ENCODE measurements around the gene POLRMT. TPM values are rescaled to one million over a fixed set of nuclear protein-coding genes. Genes with fewer than 3 reads are reported as not detected.
"Not testable (repeated sequence)": the region's sequence is repeated elsewhere in the genome, so short reads cannot be mapped to it uniquely, and the experiment has no call there.

Gene POLRMT
- total RNA-seq, 1 donor, result 50.9 TPM

DNA sequence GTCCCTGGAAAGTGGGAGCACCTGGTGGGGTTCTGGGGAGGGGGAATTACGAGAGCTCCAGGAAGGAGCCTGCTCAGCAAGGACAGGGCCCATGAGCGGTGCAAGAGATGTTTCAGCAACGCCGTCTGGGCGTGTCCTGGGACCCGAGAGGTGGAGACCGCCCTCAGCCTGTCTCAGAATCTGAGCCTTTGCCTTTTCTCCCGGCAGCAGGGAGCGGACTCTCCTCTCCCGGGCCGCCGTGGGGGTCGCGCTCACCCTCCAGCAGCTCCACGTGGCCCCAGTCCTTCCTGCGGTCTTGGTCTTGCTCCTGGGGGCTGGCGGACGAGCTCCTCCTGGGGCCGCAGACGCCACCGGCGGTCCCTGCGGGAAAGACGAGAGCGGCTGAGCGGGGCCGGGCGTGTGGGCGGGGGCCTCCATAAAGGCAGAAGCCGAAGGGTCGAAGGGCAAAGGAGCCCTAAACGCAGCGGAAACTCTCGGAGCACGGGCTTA lies 714 bp downstream of the POLRMT start:
- DNase-seq (ENCODE audit: low read depth in 2 of 3, low spot score in 2 of 3), result no peak

GRCh38 chr19:629961-630714 lies 3.2 kb downstream of the POLRMT start:
- no peak for DNase-seq (ENCODE audit: low read depth in 2 of 3, low spot score in 2 of 3)

GRCh38 chr19:629515-629914 lies 3.8 kb downstream of the POLRMT start:
- DNase-seq (ENCODE audit: low read depth in 2 of 3, low spot score in 2 of 3), result not testable (repeated sequence)

GRCh38 chr19:628168-628567 lies 5.2 kb downstream of the POLRMT start:
- DNase-seq (ENCODE audit: low read depth in 2 of 3, low spot score in 2 of 3), result no peak

- not testable (repeated sequence) for DNase-seq (ENCODE audit: low read depth in 2 of 3, low spot score in 2 of 3)
Measured at GRCh38 chr19:626566-626965, 6.8 kb downstream of the POLRMT start.

DNA sequence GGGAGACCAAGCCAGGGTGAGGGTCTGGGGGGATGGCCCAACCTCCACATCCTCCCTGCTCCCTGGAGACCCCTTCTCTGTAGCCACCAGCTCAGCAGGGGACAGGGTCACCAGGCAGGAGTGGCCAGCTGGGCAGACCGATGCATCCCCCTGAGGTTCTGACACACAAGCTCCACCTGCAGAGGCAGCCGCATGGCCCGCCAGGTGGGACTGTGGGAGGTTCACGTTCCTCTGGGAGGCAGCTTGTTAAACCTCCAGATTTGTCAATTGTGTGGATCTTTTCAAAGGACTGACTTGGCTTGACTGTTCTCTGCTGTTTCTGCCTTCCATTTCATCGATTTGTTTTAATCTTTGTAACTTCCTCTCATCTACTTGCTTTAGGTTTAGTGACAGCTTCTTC lies 8.1 kb downstream of the POLRMT start:
- no peak for DNase-seq (ENCODE audit: low read depth in 2 of 3, low spot score in 2 of 3)

GRCh38 chr19:624433-625109 lies 8.8 kb downstream of the POLRMT start:
- no peak for DNase-seq (ENCODE audit: low read depth in 2 of 3, low spot score in 2 of 3)

DNA sequence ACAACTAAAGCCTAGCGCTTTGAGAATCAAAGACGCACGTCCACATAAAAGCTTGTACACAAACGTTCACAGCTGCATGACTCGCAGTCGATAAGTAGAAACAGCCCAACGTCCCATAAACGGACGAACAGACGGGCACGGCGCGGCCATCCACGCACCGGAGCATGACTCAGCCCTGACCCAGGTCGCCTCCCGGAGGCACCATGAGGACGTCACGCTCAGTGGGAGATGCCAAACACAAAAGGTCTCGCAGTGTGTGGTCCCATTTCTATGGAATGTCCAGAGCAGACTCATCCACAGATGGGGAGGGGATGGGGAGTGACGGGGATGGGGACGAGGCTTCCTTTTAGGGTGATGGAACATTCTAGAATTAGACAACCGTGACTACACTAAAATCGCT lies 9.4 kb downstream of the POLRMT start:
- DNase-seq (ENCODE audit: low read depth in 2 of 3, low spot score in 2 of 3), result no peak

DNA sequence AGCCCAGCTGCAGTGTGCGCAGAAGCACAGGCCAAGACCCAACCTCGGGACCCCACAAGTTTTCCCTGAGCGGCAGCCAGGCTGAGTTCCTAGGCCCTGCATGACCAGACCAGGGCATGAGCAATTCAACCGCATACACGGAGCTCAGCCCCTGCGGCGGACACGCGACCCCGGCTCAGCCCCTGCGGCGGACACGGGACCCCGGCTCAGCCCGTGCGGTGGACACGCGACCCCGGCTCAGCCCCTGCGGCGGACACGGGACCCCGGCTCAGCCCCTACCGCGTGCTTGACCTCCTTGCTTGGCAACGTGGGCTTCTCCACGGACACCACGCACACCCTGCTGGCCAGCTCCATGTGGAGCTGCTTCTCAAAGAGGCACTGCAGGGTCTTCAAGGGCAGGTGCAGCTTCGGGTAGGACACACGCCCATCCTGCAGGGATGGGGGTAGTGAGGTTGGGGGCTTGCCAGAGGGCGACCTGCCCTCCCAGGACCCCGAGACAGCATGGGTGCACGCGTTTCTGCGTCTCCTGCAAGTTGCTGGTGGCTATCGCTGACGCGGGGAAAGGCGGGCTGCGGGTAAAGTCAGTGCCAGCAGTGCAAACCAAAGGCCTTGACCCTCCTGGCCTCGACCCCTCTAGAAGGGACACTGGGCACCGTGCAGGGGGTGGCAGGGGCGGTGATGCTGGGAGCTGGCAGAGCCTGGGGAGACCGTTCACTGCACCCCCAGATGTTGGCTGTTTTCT lies 10.0 kb downstream of the POLRMT start:
- DNase-seq (ENCODE audit: low read depth in 2 of 3, low spot score in 2 of 3), result no peak

DNA sequence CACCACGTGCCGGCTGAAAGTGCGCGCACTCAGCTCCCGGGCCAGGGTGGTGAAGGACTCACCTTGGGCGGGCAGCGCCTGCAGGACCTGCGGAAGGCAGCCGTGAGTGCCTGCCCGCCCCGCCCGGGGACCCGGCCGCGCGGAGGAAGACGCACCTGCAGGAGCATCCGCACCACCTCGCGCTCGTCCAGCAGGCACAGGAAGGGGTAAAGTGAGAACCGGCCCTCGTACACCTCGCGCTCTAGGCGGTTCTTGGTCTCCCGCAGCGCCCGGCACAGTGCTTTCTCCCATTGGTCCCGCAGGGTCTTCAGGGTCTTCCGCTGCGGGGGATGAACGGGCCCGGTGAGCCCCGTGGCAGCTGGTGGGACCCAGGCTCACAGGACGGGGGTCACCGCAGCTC lies 10.7 kb downstream of the POLRMT start:
- DNase-seq (ENCODE audit: low read depth in 2 of 3, low spot score in 2 of 3), result no peak

DNA sequence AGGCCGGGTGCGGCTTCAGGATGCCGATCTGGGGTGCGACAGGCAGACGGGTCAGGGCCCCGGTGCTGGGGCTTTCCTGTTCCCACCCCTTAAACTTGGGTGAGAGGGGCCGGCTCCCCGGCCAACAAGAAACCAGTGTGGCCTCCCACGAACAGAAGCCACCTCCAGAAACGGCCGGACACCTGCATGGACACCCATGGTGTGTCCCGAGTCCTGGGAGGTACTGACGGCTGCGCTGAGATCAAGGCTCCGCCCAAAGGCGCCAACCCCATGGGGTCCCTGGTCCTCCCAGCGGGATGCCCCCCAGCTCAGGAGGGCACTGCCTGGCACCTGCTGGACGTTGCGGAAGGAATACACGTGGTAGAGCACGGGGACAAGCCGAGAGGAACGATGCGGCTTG lies 11.5 kb downstream of the POLRMT start:
- no peak for DNase-seq (ENCODE audit: low read depth in 2 of 3, low spot score in 2 of 3)

DNA sequence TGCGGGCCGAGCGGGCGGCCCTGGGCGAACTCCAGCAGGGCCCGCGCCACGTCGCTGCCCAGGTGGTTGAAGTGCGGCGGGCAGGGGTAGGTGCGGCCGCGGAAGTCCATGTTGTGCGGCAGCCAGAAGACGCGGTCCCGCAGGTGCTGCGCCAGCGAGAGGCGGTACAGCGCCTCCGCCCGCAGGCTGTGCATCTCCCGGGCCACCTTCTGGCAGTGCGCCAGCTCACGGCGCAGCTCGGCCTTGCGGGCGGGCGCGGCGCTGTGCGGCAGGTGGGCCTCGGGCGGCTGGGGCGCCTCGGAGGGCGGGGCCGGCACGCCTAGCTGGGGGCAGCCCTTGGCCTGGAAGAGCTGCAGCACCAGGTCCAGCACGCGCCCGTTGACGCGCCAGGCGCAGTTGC lies 12.1 kb downstream of the POLRMT start:
- not testable (repeated sequence) for DNase-seq (ENCODE audit: low read depth in 2 of 3, low spot score in 2 of 3)

- DNase-seq (ENCODE audit: low read depth in 2 of 3, low spot score in 2 of 3), result no peak
Measured at GRCh38 chr19:620166-620862, 13.0 kb downstream of the POLRMT start.

GRCh38 chr19:619286-620002 lies 13.9 kb downstream of the POLRMT start:
- DNase-seq (ENCODE audit: low read depth in 2 of 3, low spot score in 2 of 3), result no peak

- no peak for DNase-seq (ENCODE audit: low read depth in 2 of 3, low spot score in 2 of 3)
Measured at GRCh38 chr19:618674-619285, 14.6 kb downstream of the POLRMT start.

GRCh38 chr19:618247-618619 lies 15.1 kb downstream of the POLRMT start:
- DNase-seq (ENCODE audit: low read depth in 2 of 3, low spot score in 2 of 3), result no peak

DNA sequence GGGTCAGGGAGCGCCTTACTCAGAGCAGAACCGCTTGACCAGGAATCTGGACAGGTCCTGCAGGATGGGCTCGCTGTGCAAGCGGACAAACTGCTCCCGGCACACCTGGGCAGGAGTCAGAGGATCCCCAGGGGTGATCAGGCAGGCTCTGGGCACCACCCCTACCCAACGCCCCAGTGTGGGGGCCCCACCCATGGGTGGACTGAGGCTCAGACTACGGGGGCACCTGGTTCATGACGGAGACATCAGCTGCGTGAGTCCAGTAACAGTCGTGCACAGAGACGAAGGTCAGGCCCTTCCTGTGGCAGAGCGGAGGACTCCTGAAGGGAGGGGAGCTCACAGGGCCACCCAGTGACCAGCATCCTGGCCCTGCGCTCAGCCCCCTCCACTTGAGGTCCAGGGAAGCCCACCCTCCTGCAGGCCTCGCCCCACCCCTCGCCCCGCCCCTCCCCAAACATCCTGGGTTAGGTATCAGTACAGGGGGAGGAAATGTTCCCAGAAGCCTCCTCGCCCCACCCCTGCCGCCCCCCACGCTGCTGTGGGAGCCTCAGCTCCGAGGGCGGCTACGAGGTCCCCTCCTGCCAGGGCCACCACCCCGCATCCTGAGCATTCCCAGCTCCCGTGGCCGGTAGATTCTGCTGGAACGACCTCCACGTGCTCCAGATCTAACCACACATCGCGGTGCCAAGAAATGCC lies 15.6 kb downstream of the POLRMT start:
- DNase-seq (ENCODE audit: low read depth in 2 of 3, low spot score in 2 of 3), result no peak

GRCh38 chr19:616747-617526 lies 16.4 kb downstream of the POLRMT start:
- no peak for DNase-seq (ENCODE audit: low read depth in 2 of 3, low spot score in 2 of 3)
